GM19452 (cell line): Measurements from ENCODE around the gene GDF9.

ENCODE experiments used
- ATAC-seq: cut with Tn5 transposase; IDR thresholded peaks from one replicate; pipeline ENCODE4 v1.9.1; 2021; ENCODE audit not compliant: unreplicated experiment

Gene GDF9

GRCh38 chr5:132822650-132823480 lies 43.4 kb downstream of the GDF9 start:
- ATAC-seq: no peak

DNA sequence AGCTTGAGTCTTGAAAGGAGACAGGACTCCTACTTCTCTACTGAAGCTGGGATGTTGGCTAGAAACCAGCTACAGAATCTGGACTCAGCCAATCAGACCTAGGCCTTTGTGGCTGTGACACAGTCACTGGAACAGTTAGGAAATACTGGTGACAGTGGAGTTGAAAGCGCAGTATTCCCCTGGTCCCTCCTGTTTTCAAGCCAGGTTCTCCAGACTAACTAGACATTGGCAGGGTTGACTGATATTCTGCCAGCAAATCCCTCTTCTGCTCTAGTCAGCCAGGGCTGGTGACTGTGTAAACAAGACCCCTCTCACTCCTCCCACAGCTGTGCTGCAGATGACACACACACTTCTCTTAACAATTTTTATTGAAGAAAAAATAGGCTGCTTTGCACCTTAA lies 44.5 kb downstream of the GDF9 start:
- no peak for ATAC-seq

- ATAC-seq: no peak
Observed at GRCh38 chr5:132821350-132821749, 44.9 kb downstream of the GDF9 start.

DNA sequence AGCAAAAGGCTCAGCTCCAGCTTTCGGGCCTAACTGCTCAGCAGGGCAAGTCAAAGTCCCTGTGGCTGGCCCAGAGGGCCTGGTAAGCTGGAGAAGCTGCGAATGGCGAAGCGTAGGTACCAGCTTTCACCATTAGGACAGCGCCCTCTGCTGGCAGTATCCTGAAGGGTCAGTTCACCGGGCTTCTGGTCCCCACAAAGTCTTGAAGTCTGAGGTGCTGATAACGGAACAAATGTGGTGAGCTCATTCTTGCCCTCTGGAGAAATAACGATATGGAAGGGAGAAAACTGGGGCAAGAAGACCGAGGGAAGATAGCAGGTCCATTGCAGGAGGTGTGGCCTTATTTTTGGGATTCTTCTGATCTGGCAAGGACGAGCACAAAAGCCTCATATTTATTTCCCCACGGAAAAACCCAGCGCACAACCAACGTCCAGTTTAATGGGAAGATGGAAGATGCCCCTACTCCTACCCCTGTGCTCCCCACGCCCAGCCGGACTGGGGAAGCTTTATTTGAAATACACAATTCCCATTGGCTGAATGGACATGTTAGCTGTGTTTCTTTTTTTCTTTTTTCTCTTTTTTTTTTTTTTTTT lies 46.0 kb downstream of the GDF9 start:
- peak; percentile 86 for ATAC-seq

- no peak for ATAC-seq
Observed at GRCh38 chr5:132819468-132819867, 46.8 kb downstream of the GDF9 start.

- ATAC-seq: no peak
Observed at GRCh38 chr5:132817011-132817410, 49.3 kb downstream of the GDF9 start.

- ATAC-seq: no peak
Observed at GRCh38 chr5:132816554-132816953, 49.7 kb downstream of the GDF9 start.

- no peak for ATAC-seq
Observed at GRCh38 chr5:132816083-132816482, 50.2 kb downstream of the GDF9 start.

- ATAC-seq: no peak
Observed at GRCh38 chr5:132815454-132815853, 50.8 kb downstream of the GDF9 start.

GRCh38 chr5:132814503-132815294 lies 51.6 kb downstream of the GDF9 start:
- no peak for ATAC-seq

DNA sequence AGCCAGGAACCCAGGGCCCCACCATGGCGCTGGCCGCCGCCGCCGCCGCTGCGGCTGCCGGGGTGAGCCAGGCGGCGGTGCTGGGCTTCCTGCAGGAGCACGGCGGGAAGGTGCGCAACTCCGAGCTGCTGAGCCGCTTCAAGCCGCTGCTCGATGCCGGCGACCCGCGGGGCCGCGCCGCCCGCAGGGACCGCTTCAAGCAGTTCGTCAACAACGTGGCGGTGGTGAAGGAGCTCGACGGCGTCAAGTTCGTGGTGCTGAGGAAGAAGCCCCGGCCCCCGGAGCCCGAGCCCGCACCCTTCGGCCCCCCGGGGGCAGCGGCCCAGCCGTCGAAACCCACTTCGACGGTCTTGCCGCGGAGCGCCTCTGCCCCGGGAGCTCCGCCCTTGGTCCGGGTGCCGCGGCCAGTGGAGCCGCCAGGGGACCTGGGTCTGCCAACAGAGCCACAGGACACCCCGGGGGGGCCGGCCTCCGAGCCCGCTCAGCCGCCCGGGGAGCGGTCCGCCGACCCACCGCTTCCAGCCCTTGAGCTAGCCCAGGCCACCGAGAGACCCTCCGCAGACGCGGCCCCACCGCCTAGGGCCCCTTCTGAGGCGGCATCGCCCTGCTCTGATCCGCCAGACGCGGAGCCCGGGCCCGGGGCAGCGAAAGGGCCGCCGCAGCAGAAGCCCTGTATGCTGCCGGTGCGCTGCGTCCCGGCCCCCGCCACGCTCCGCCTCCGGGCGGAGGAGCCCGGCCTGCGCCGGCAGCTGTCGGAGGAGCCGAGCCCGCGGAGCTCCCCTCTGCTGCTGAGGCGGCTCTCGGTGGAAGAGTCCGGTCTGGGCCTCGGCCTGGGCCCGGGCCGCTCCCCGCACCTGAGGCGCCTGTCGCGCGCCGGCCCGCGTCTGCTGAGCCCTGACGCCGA lies 52.4 kb downstream of the GDF9 start:
- no peak for ATAC-seq

- no peak for ATAC-seq
Observed at GRCh38 chr5:132812781-132813598, 53.3 kb downstream of the GDF9 start, which contains the start of gene SOWAHA. Gene SOWAHA (plus strand): TSS chr5:132813302. CDS start chr5:132813622, 320 bp downstream.

DNA sequence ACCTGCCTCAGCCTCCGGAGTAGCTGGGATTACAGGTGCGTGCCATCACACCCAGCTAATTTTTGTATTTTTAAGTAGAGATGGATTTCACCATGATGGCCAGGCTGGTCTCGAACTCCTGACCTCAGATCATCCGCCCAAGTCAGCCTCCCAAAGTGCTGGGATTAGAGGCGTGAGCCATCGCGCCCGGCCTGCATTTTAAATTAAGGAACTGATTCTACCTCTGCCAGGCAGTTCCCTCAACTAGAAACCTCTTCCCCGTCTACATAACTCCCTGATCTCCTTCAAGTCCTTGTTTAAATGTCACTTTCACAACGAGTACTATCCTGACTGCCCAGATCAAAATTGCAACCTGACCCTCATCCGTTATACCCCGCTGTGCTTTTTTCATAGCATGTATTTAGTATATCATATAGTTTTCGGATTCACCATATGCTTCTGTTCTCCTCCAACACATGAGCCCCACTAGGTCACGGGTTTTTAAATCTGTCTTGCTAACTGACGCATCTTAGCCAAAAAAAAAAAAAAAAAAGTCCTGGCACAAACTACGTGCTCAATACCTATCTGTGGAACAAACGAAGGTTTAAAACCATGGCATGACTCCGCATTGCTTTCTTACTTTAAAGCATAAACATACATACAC lies 54.0 kb downstream of the GDF9 start:
- no peak for ATAC-seq
